Fibroblast of skin of left quadriceps (primary cell): ENCODE data around the gene IL13.
"Not testable (repeated sequence)": the region's sequence is repeated elsewhere in the genome, so short reads cannot be mapped to it uniquely, and the experiment has no call there.

ENCODE experiments used
- DNase-seq, 2 experiments: peaks; one replicate each; pipeline ENCODE4 v3.0.0-alpha.2; 2013; ENCODE audit warnings: low read depth in 2 of 2

Gene IL13

DNA sequence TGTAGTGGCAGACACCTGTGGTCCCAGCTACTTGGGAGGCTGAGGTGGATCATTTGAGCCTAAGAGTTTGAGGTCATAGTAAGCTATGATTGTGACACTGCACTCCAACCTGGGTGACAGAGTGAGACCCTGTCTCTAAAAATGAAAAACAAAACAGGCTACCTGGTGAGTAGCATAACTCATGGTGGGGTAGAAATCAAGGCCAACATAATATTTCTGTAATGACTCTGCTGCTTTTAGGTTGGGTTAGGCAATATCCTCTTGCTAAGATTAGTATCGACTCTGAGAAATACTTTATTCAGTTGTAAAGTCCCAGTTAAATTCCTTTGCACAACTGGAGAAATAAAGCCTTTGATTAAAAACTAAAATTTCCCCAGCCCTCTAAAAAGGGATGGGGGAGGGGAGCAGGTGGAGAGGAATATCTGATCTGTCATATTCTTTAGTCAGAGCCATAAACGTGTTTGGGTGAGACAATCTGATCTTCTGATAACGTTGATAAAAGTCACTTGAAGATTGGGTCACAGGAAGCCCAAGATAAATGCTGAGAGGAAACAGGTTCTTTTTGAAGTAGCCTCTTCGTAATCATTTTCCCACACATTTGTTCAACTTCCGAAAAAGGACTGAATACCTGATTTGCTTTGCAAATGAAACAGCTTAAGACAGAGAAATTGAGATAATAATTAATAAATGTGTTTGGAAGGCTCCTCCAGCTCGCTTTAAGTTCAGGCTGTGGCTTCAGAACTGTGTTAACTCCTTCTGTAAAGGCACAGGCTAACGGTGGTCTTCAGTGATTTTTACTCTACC, 30.8 kb downstream of the IL13 start:
- no peak for DNase-seq

DNA sequence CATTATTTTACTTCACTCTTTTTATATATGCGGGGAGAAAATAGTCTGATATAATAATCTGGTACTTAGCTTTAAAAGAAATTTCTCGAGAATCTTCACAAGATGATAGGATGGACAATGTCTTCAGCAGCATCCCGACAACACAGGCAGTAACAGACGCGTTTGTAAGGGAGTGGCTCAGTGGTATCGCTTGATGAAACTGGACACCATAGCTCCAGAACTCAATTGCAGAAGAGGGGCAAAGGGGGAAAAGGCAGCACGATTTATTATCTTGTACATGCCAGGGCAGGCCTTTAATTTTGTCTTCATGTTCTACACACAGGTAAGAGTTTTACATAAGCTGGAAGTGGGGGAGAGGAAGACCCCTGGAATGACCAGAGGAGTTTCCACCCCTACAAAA, 31.5 kb downstream of the IL13 start:
- no peak for DNase-seq

DNA sequence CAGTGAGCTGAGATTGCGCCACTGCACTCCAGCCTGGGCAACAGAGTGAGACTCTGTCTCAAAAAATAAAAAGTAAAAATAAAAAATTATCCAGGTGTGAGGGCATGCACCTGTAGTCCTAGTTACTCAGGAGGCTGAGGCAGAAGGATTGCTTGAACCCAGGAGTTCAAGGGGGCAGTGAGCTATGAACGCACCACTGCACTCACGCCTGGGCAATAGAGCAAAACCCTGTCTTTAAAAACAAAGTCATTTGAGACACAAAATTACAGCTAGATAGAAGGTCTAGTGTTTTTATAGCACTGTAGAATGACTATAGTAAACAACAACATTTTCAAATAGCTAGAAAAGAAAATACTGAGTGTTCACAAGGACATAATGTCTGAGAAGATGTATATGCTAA, 32.2 kb downstream of the IL13 start:
- DNase-seq, result no peak

DNA sequence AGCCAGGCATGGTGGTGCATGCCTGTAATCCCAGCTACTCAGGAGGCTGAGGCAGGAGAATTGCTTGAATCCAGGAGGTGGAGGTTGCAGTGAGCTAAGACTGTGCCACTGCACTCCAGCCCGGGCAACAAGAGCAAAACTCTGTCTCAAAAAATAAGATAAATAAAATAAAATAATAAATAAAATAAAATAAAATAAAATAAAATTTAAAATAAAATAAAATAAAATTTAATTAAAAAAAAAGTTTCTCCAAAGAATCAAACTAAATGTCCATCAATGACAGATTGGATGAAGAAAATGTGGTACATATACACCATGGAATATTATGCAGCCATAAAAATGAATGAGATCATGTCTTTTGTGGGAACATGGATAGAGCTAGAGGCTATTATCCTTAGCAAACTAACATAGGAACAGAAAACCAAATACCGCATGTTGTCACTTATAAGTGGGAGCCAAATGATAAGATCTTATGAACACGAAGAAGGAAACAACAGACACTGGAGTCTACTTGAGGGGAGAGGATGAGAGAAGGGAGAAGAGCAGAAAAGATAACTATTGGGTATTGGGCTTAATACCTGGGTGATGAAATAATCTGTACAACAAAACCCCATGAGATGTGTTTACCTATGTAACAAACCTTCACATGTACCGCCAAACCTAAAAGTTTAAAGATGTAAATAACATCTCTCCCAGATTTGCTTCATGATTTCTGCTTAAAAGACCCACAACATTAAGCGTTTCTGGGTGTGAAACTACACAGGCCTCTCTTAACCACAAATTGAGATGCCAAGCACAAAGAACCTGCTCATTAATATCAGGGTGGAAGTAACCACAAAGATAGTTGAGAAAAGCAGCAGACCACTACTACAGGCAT, 34.0 kb downstream of the IL13 start:
- not testable (repeated sequence) for DNase-seq

DNA sequence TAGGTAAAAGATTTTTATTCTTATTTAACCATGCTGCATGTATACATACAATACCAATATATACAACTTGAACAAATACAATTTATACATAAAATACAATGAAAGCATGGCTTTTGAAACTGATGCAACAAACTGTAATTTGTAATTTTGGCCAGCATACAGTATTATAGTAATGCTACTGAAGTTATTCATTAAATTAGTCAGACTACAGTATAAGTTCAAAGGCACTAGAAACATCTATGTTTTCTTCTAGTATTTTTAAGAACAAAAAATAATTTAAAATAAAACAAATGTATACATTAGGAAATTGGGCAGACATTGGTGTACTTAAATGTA, 34.6 kb downstream of the IL13 start:
- DNase-seq, result peak; percentile 20 to 21

DNA sequence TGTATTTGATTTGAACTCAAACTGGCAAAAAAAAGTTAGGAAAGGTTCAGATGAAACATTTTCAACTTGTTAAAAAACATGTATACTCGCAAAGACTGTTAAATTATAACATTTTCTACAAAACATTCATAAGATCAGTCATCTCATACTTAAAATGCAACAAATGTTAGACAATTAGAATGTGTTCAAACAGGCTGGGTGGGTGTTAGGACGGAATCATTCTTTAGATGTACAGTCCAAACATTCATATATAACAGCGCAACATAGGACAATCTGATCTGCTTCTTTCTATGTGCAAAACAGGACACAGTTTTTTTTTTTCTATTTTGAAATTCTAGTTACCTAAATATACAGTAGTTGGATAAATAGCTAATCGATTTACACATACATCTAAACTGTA, 38.0 kb downstream of the IL13 start:
- DNase-seq, result no peak

DNA sequence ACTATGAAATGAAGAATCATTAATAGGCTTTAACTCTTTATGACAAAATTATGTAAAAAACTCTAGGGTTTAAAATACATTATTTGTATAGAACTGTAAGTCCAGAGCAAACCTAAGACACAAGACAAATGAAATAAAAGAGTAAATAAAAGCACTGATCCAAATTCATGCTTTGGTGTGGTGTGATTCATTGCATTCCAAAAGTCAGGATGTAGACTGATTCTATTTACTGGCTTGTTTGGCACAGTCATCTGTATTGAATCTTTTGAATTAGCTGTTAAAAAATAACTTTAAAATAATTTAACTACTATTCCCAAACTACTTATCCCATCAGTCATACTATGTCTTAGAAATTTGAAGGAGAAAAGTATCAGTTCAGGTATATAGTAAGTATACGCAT, 46.9 kb downstream of the IL13 start:
- DNase-seq, result peak in 1 of 2 experiments; percentile 13

DNA sequence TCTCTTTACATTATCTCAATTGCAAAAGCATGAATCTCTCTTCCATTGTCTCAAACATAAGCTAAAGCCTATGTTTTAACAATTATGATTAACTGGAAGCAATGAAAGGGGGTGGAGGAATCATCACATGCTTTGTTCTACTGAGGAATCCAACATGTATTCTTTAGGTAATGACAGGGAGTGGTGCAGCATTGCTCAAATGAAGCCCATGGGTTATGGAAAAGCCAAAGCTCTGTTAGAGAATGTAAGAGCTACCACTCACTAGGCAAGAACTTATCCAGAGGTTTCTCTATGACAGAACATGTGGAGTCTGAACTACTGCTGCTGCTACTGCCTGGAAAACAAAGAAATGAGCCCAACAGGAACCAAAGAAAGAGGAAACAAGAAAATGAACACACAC, 50.7 kb downstream of the IL13 start:
- no peak for DNase-seq
